WTC11 (cell line): ENCODE measurements around the gene SPEM3. TPM values are rescaled to one million over a fixed set of nuclear protein-coding genes. Genes with fewer than 3 reads are reported as not detected.

Experiments
- ATAC-seq: fragments of 200-7000 bp; cut with Tn5 transposase; 2 replicates; pipeline ENCODE4 v1.10.0; 2021; ENCODE audit warnings: mild to moderate bottlenecking, moderate library complexity
- CTCF ChIA-PET: fragments of 300-600 bp; sonication (Branson Sonifier 250); formaldehyde crosslinking; loops from one replicate; lab custom pipeline; 2021; ENCODE audit warnings: antibody characterized with exemption; lab: Charles Lee
- POLR2A ChIA-PET: fragments of 350-600 bp; sonication (Branson Sonifier 250); formaldehyde crosslinking; loops from one replicate; lab custom pipeline; 2021; ENCODE audit warnings: antibody characterized with exemption; lab: Charles Lee
- DNase-seq: peaks from one replicate; pipeline ENCODE4 v3.0.0; 2021; ENCODE audit warnings: low spot score
- H3K27ac Mint-ChIP-seq: 2 replicates; pipeline ENCODE4 v1.8.0; 2021; ENCODE audit warnings: mixed read lengths
- H3K27me3 Mint-ChIP-seq: 2 replicates; pipeline ENCODE4 v1.8.0; 2021; ENCODE audit warnings: low read depth, mild to moderate bottlenecking, moderate library complexity, mixed read lengths
- H3K36me3 Mint-ChIP-seq: 2 replicates; pipeline ENCODE4 v1.8.0; 2021; ENCODE audit warnings: mixed read lengths
- H3K4me1 Mint-ChIP-seq: 2 replicates; pipeline ENCODE4 v1.8.0; 2022; ENCODE audit warnings: mixed read lengths
- H3K4me3 Mint-ChIP-seq: 2 replicates; pipeline ENCODE4 v1.8.0; 2021; ENCODE audit warnings: mild to moderate bottlenecking, moderate library complexity, mixed read lengths
- H3K9me3 Mint-ChIP-seq: 2 replicates; pipeline ENCODE4 v1.8.0; 2021; ENCODE audit warnings: mixed read lengths
- CBFB ChIP-seq: sonication (generic); formaldehyde crosslinking; IDR thresholded peaks from 2 replicates; pipeline ENCODE4 v1.8.1; 2022; ENCODE audit warnings: mild to moderate bottlenecking, low read depth, missing genetic modification reagents
- CREB1 ChIP-seq: sonication (generic); formaldehyde crosslinking; IDR thresholded peaks from 2 replicates; pipeline ENCODE4 v1.8.0; 2023; ENCODE audit warnings: mild to moderate bottlenecking, missing genetic modification reagents
- FOXK1 ChIP-seq: sonication (generic); formaldehyde crosslinking; IDR thresholded peaks from 2 replicates; pipeline ENCODE4 v1.8.0; 2022; ENCODE audit warnings: mild to moderate bottlenecking, moderate library complexity, missing genetic modification reagents
- FOXP4 ChIP-seq: sonication (generic); formaldehyde crosslinking; IDR thresholded peaks from 2 replicates; pipeline ENCODE4 v1.8.0; 2022; ENCODE audit warnings: mild to moderate bottlenecking, missing genetic modification reagents
- HMGXB4 ChIP-seq: sonication (generic); formaldehyde crosslinking; IDR thresholded peaks from 2 replicates; pipeline ENCODE4 v1.8.1; 2023; ENCODE audit warnings: mild to moderate bottlenecking, moderate library complexity, missing genetic modification reagents
- MAX ChIP-seq: sonication (generic); formaldehyde crosslinking; IDR thresholded peaks from 2 replicates; pipeline ENCODE4 v1.8.0; 2022; ENCODE audit warnings: mild to moderate bottlenecking, missing genetic modification reagents
- NFATC4 ChIP-seq: fragments of 250-450 bp; sonication (Bioruptor Pico); IDR thresholded peaks from 2 replicates; pipeline ENCODE4 v1.9.0; 2021; ENCODE audit warnings: mild to moderate bottlenecking
- NR1H2 ChIP-seq: sonication (generic); formaldehyde crosslinking; IDR thresholded peaks from 2 replicates; pipeline ENCODE4 v1.9.0; 2021; ENCODE audit warnings: mild to moderate bottlenecking, moderate library complexity, missing genetic modification reagents
- OVOL2 ChIP-seq: fragments of 250-450 bp; sonication (Bioruptor Pico); IDR thresholded peaks from 2 replicates; pipeline ENCODE4 v1.9.0; 2021; ENCODE audit warnings: mild to moderate bottlenecking, borderline replicate concordance
- TEAD1 ChIP-seq: sonication (generic); formaldehyde crosslinking; IDR thresholded peaks from 2 replicates; pipeline ENCODE4 v1.8.0; 2022; ENCODE audit warnings: mild to moderate bottlenecking, missing genetic modification reagents
- TP53 ChIP-seq: sonication (generic); formaldehyde crosslinking; IDR thresholded peaks from 2 replicates; pipeline ENCODE4 v1.8.1; 2023; ENCODE audit warnings: mild to moderate bottlenecking, missing genetic modification reagents
- ZNF263 ChIP-seq: sonication (generic); formaldehyde crosslinking; IDR thresholded peaks from 2 replicates; pipeline ENCODE4 v1.8.1; 2022; ENCODE audit warnings: low read depth, mild to moderate bottlenecking, moderate library complexity, missing genetic modification reagents
- ZNF281 ChIP-seq: sonication (generic); formaldehyde crosslinking; IDR thresholded peaks from 2 replicates; pipeline ENCODE4 v1.8.0; 2023; ENCODE audit warnings: mild to moderate bottlenecking, missing genetic modification reagents
- ZNF512 ChIP-seq: sonication (generic); formaldehyde crosslinking; IDR thresholded peaks from 2 replicates; pipeline ENCODE4 v1.8.1; 2022; ENCODE audit warnings: missing genetic modification reagents, borderline replicate concordance
- ZNF532 ChIP-seq: fragments of 250-450 bp; sonication (Bioruptor Pico); IDR thresholded peaks from 2 replicates; pipeline ENCODE4 v1.9.0; 2021; ENCODE audit warnings: mild to moderate bottlenecking, borderline replicate concordance
- total RNA-seq: library from RNA; stranded (reverse); gene quantifications from 3 replicates; pipeline ENCODE4 v1.2.3, GENCODE V29; 2021

Gene SPEM3
- total RNA-seq, 1 experiment from 2014 or later: not detected

GRCh38 chr17:7405350-7406234, 23.1 kb upstream of the SPEM3 start:
- peaks cover 20% of the 10 kb centered on the region for H3K36me3 Mint-ChIP-seq
- ATAC-seq: no peak
- peaks cover 30% of the 10 kb centered on the region for H3K4me1 Mint-ChIP-seq
- peak overlapping the region; percentile 87; the same call in 1 of the 2 replicates for H3K27ac Mint-ChIP-seq
- ChIA-PET POLR2A (interaction anchor here (2.5 kb wide), 1 partner anchor 31 kb away, joined by 38 read pairs; the partner anchor contains the start of gene TMEM102), CTCF (interaction anchor here (0.7 to 3.5 kb wide), 14 partner anchors 11 to 360 kb away, joined by 3 to 59 read pairs (median 9); partner anchors contain the start of genes PLSCR3 and TMEM102)
- no peak for DNase-seq
- no peaks in the 10 kb centered on the region; the same call in 1 of the 2 replicates for H3K27me3 Mint-ChIP-seq
- H3K9me3 Mint-ChIP-seq: no peaks in the 10 kb centered on the region
- TF ChIP-seq TEAD1 (CRISPR knock-in tag) (0 out of 2 replicates have a peak, but pooled peaks have one; percentile 24), HMGXB4 (CRISPR knock-in tag) (0 out of 2 replicates have a peak, but pooled peaks have one; percentile 13), FOXK1 (CRISPR knock-in tag) (no peak)
- H3K4me3 Mint-ChIP-seq: peak overlapping the region; percentile 85

- DNase-seq: no peak
- no peak for ATAC-seq
- peaks cover 20% of the 10 kb centered on the region for H3K36me3 Mint-ChIP-seq
- peak overlapping the region; percentile 85 for H3K4me3 Mint-ChIP-seq
- H3K27ac Mint-ChIP-seq: no peak overlapping the region
- CTCF ChIA-PET: interaction anchor here (0.6 to 3.5 kb wide), 10 partner anchors 13 to 361 kb away, joined by 3 to 25 read pairs (median 4); partner anchors contain the start of gene PLSCR3
- POLR2A ChIA-PET: interaction anchor here (0.8 to 1.2 kb wide), 2 partner anchors 12 to 77 kb away, joined by 3 to 4 read pairs; partner anchors contain the start of gene PLSCR3
- H3K9me3 Mint-ChIP-seq: no peaks in the 10 kb centered on the region
- no peaks in the 10 kb centered on the region; the same call in 1 of the 2 replicates for H3K27me3 Mint-ChIP-seq
- peaks cover 30% of the 10 kb centered on the region for H3K4me1 Mint-ChIP-seq
- TF ChIP-seq ZNF281 (no peak), OVOL2 (CRISPR knock-in tag) (no peak), TP53 (no peak), NR1H2 (no peak), NFATC4 (CRISPR knock-in tag) (no peak), MAX (no peak), ZNF532 (CRISPR knock-in tag) (no peak), ZNF512 (no peak), CREB1 (CRISPR knock-in tag) (no peak), CBFB (CRISPR knock-in tag) (no peak), ZNF263 (CRISPR knock-in tag) (no peak), FOXP4 (CRISPR knock-in tag) (no peak)
These were observed 22.3 kb upstream of the SPEM3 start for GRCh38 chr17:7406235-7406825.
